PFSK-1 (cell line): ENCODE data around the gene TMEM131L.

ENCODE experiments used
- FOXP2 ChIP-seq: optimal IDR thresholded peaks from 2 replicates; pipeline ENCODE3; 2011; ENCODE audit warnings: borderline replicate concordance, control low read depth, inconsistent platforms; ENCODE audit not compliant: insufficient read depth; ENCODE audit errors: extremely low read length, extremely low read depth
- POLR2AphosphoS5 ChIP-seq: IDR thresholded peaks from 2 replicates; pipeline ENCODE4 v1.6.1; 2012; ENCODE audit warnings: low read depth, mild to moderate bottlenecking, control low read depth, low read length, moderate library complexity
- TAF1 ChIP-seq: IDR thresholded peaks from 2 replicates; pipeline ENCODE4 v1.6.1; 2012; ENCODE audit warnings: low read length, control low read depth, borderline replicate concordance; ENCODE audit not compliant: insufficient read depth
- TF ChIP-seq, protein P1 (sequence below), 2 experiments: IDR thresholded peaks; 2 replicates each; pipeline versions ENCODE4 v1.6.1 to v1.8.0; 2011 to 2012; ENCODE audit warnings: low read depth in 2 of 2, low read length in 2 of 2, control low read depth in 1 of 2, inconsistent platforms in 1 of 2, mild to moderate bottlenecking in 1 of 2, moderate library complexity in 1 of 2; ENCODE audit not compliant: insufficient read depth in 1 of 2

DNA sequence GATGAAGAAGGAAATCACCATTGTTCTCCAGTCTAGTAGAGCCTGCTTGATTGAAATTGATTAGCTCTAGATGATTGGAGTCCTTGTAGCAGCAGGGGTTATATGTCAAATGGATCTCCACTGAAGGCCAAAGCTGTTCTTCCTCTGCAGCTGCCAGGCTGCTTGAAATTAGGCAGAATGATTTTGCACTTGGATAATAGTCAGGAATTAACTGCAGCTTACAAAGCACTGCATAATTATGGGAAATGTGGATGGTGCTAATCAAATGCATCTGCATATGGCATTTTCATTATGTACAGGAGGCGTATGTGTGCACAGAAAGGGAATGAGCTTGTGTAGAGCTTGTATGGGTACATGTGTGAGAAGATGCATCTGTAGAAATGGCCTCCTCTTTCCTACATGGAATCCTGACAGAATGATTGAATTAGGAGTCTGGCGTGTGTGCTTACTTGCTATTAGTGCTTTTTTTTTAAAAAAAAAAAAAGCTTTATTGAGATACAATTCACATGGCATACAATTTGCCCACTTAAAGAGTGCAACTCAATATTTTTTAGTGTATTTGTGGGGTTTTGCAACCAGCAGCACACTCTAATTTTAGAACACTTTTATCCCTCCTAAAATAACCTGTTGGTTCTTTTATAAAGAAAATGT lies 65.9 kb downstream of the TMEM131L start:
- TF ChIP-seq POLR2AphosphoS5 (no peak), TAF1 (no peak), FOXP2 (no peak)
- TF ChIP-seq, protein P1, sequence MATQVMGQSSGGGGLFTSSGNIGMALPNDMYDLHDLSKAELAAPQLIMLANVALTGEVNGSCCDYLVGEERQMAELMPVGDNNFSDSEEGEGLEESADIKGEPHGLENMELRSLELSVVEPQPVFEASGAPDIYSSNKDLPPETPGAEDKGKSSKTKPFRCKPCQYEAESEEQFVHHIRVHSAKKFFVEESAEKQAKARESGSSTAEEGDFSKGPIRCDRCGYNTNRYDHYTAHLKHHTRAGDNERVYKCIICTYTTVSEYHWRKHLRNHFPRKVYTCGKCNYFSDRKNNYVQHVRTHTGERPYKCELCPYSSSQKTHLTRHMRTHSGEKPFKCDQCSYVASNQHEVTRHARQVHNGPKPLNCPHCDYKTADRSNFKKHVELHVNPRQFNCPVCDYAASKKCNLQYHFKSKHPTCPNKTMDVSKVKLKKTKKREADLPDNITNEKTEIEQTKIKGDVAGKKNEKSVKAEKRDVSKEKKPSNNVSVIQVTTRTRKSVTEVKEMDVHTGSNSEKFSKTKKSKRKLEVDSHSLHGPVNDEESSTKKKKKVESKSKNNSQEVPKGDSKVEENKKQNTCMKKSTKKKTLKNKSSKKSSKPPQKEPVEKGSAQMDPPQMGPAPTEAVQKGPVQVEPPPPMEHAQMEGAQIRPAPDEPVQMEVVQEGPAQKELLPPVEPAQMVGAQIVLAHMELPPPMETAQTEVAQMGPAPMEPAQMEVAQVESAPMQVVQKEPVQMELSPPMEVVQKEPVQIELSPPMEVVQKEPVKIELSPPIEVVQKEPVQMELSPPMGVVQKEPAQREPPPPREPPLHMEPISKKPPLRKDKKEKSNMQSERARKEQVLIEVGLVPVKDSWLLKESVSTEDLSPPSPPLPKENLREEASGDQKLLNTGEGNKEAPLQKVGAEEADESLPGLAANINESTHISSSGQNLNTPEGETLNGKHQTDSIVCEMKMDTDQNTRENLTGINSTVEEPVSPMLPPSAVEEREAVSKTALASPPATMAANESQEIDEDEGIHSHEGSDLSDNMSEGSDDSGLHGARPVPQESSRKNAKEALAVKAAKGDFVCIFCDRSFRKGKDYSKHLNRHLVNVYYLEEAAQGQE (IDR thresholded peaks at IDR 0.05; ENCODE audit: insufficient read depth in 1 of 2, low read depth in 2 of 2, low read length in 2 of 2) = no peak
